Kidney (tissue), 14 donors: ENCODE data around the gene EHMT2. TPM values are rescaled to one million over a fixed set of nuclear protein-coding genes. Genes with fewer than 3 reads are reported as not detected.

ENCODE experiments used
- DNase-seq, 5 donors: peaks; one replicate each; pipeline ENCODE4 v3.0.0-alpha.2; 2013 to 2020
- FAIRE-seq: peaks from 2 replicates; lab custom pipeline; 2012; peaks lifted over from hg19 to GRCh38; lab: Jason Lieb, UNC
- H3K27ac ChIP-seq, 2 donors: one replicate each; pipeline ENCODE4 v1.7.0; 2013; ENCODE audit warnings: low read depth in 2 of 2, low read length in 2 of 2, inconsistent platforms in 1 of 2
- H3K27me3 ChIP-seq: one replicate; pipeline ENCODE4 v1.7.1; 2013; ENCODE audit warnings: low read length, inconsistent platforms; ENCODE audit not compliant: control insufficient read depth, insufficient read depth
- H3K36me3 ChIP-seq, 3 donors: one replicate each; pipeline versions ENCODE4 v1.7.0 to v1.7.1; 2013; ENCODE audit warnings: low read length in 3 of 3, control low read depth in 1 of 3, inconsistent platforms in 1 of 3; ENCODE audit not compliant: insufficient read depth in 3 of 3, control insufficient read depth in 2 of 3
- H3K4me1 ChIP-seq, 3 donors: one replicate each; pipeline versions ENCODE4 v1.7.0 to v1.7.1; 2013; ENCODE audit warnings: low read length in 3 of 3, inconsistent platforms in 1 of 3, low read depth in 1 of 3; ENCODE audit not compliant: control insufficient read depth in 2 of 3, insufficient read depth in 2 of 3
- H3K4me3 ChIP-seq, 3 donors: one replicate each; pipeline versions ENCODE4 v1.7.0 to v1.8.1; 2013; ENCODE audit warnings: low read length in 3 of 3, control low read depth in 1 of 3, inconsistent platforms in 1 of 3
- H3K9ac ChIP-seq, 3 donors: one replicate each; pipeline versions ENCODE4 v1.7.0 to v1.7.1; 2013; ENCODE audit warnings: low read length in 3 of 3, control low read depth in 1 of 3, inconsistent platforms in 1 of 3
- H3K9me3 ChIP-seq, 3 donors: one replicate each; pipeline versions ENCODE4 v1.7.0 to v1.7.1; 2013; ENCODE audit warnings: low read length in 3 of 3, control low read depth in 1 of 3, inconsistent platforms in 1 of 3; ENCODE audit not compliant: control insufficient read depth in 2 of 3, insufficient read depth in 1 of 3
- CTCF ChIP-seq: IDR thresholded peaks from 3 replicates; pipeline ENCODE4 v1.5.1; 2012; ENCODE audit warnings: mild to moderate bottlenecking, moderate library complexity, borderline replicate concordance; ENCODE audit not compliant: insufficient read depth; ENCODE audit errors: extremely low read depth
- intact Hi-C: fragments of 100-400 bp; cut with DNase I; formaldehyde crosslinking; loops from one replicate; pipeline ENCODE4 v1.11.1; 2022
- polyA plus RNA-seq: library from polyadenylated mRNA; stranded (reverse); fragments of 350-450 nt; fragmentation: Illumina TruSeq; extraction: RNeasy Lipid Tissue Mini Kit (QIAGEN cat#74804); gene quantifications from one replicate; pipeline ENCODE4 v1.2.3, GENCODE V29; 2014; ENCODE audit warnings: low read depth, low replicate concordance; ENCODE audit not compliant: insufficient read depth
- total RNA-seq: library from RNA; stranded (reverse); fragmentation: NEBNext Ultra II Directional; extraction: Animal tissue kit (Norgen Biotek cat#: 25700); gene quantifications from one replicate; pipeline ENCODE4 v1.2.1, GENCODE V29; 2021
- donor health status: control.
- donor health status: control.
- donor health status: control.
- donor health status: control.
- donor health status: control.
- donor health status: DM: yes; HTN: yes; CAD: no.
- donor health status: Normal renal cell carcinoma (clear cell type).

The EHMT2 gene
- total and polyA plus RNA-seq, 2 donors from 2014 or later: 35.3 to 40.5 TPM

DNA sequence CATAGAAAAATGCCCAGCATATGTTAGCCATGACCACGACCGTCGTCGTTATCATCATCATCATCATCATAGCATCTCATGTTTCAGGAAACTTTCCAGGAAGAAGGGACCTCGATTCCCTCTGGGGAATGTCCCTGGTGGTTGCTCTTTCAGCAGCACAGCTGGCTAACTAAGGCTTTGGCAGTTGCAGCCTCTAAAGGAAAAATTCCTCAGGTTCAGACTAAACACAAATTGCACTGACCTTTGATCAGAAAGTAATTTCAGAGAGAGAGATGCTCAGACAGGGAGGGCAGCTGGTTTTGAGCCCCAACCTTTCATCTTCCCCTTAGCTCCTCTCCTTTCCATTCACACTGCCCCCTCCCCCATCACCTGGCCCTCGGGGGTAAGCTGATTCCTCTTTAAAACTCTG lies 42.8 kb upstream of the EHMT2 start:
- peaks cover 0 to 2% (median 0%) of the 10 kb centered on the region in 3 donors for H3K4me1 ChIP-seq
- H3K9ac ChIP-seq: no peak overlapping the region
- intact Hi-C loops: no loop called here
- FAIRE-seq (no peak), DNase-seq (no peak)
- no peak overlapping the region for H3K4me3 ChIP-seq
- no peaks in the 10 kb centered on the region for H3K36me3 ChIP-seq
- TF ChIP-seq CTCF: no peak
- H3K27ac ChIP-seq: no peak overlapping the region
- no peaks in the 10 kb centered on the region for H3K27me3 ChIP-seq
- H3K9me3 ChIP-seq: no peaks in the 10 kb centered on the region

- Histone ChIP-seq H3K36me3 (no peaks in the 10 kb centered on the region), H3K4me1 (no peaks in the 10 kb centered on the region), H3K9me3 (no peaks in the 10 kb centered on the region), H3K9ac (no peak overlapping the region), H3K4me3 (no peak overlapping the region), H3K27ac (no peak overlapping the region), H3K27me3 (no peaks in the 10 kb centered on the region)
- intact Hi-C loops: no loop called here
- TF ChIP-seq CTCF: no peak
- DNase-seq (no peak), FAIRE-seq (no peak)
These were observed 38.3 kb upstream of the EHMT2 start for GRCh38 chr6:31935823-31936222.

- no peak for FAIRE-seq
- no peaks in the 10 kb centered on the region for H3K27me3 ChIP-seq
These were observed 37.5 kb upstream of the EHMT2 start for GRCh38 chr6:31935021-31935420.

More at GRCh38 chr6:31935021-31935420, 37.5 kb upstream of the EHMT2 start:
- Histone ChIP-seq H3K27ac (no peak overlapping the region), H3K9me3 (no peaks in the 10 kb centered on the region), H3K4me3 (no peak overlapping the region), H3K4me1 (no peaks in the 10 kb centered on the region), H3K9ac (no peak overlapping the region), H3K36me3 (no peaks in the 10 kb centered on the region)
- intact Hi-C loops: no loop called here
- TF ChIP-seq CTCF: no peak
- no peak for DNase-seq
